SK-N-SH (cell line): ENCODE measurements around the gene FAM114A1. TPM values are rescaled to one million over a fixed set of nuclear protein-coding genes. Genes with fewer than 3 reads are reported as not detected.

ENCODE experiments used
- CTCF ChIA-PET: fragments of 300-600, 350-600 bp; formaldehyde crosslinking; extraction: SDS; loops from one replicate; lab custom pipeline; 2021; lab: Yijun Ruan, JAX
- POLR2A ChIA-PET: fragments of 350-600 bp; sonication (Branson Sonifier 250); formaldehyde crosslinking; extraction: SDS; loops from one replicate; lab custom pipeline; 2020; ENCODE audit warnings: antibody characterized with exemption, inconsistent platforms; lab: Yijun Ruan, JAX
- DNase-seq: peaks from one replicate; pipeline ENCODE4 v3.0.0; 2012
- H2AFZ ChIP-seq: fragments of 200-600 bp; sonication (generic); 2 replicates; pipeline ENCODE4 v1.8.1; 2016; ENCODE audit warnings: antibody characterized with exemption, mild to moderate bottlenecking, low read depth
- H3F3A ChIP-seq: fragments of 200-600 bp; sonication (generic); replicated peaks from 2 replicates; pipeline ENCODE3; 2016; ENCODE audit warnings: antibody characterized with exemption, mild to moderate bottlenecking; ENCODE audit not compliant: insufficient read depth
- H3K27ac ChIP-seq, 2 experiments: fragments of 200-500 bp in 1 of 2; fragments of 200-600 bp in 1 of 2; sonication (Bioruptor generic) in 1 of 2; sonication (generic), shearing (Covaris generic) in 1 of 2; 2 replicates each; pipeline versions ENCODE4 v1.5.1 to v1.6.1; 2014 to 2016; ENCODE audit warnings: low read depth in 2 of 2, inconsistent platforms in 1 of 2, low read length in 1 of 2, mild to moderate bottlenecking in 1 of 2, mixed read lengths in 1 of 2
- H3K27me3 ChIP-seq: fragments of 200-600 bp; sonication (generic), shearing (Covaris generic); 2 replicates; pipeline ENCODE4 v1.6.1; 2016; ENCODE audit warnings: mixed run types; ENCODE audit not compliant: insufficient read depth
- H3K36me3 ChIP-seq, 2 experiments: fragments of 200-500 bp in 1 of 2; fragments of 200-600 bp in 1 of 2; sonication (Bioruptor generic) in 1 of 2; sonication (generic) in 1 of 2; replicated peaks in 1 of 2; 2 replicates each; pipeline versions ENCODE3 to v1.5.1; 2014 to 2016; ENCODE audit warnings: low read length in 1 of 2, mild to moderate bottlenecking in 1 of 2; ENCODE audit not compliant: insufficient read depth in 2 of 2, control insufficient read depth in 1 of 2
- H3K4me1 ChIP-seq, 2 experiments: fragments of 200-500 bp in 1 of 2; fragments of 200-600 bp in 1 of 2; sonication (Bioruptor generic) in 1 of 2; sonication (generic), shearing (Covaris generic) in 1 of 2; 2 replicates each; pipeline versions ENCODE4 v1.5.1 to v1.6.1; 2014 to 2016; ENCODE audit warnings: low read depth in 1 of 2, low read length in 1 of 2, mixed run types in 1 of 2; ENCODE audit not compliant: insufficient read depth in 2 of 2, control insufficient read depth in 1 of 2
- H3K4me2 ChIP-seq: fragments of 200-600 bp; sonication (generic), shearing (Covaris generic); 2 replicates; pipeline ENCODE4 v1.6.1; 2017; ENCODE audit warnings: mixed run types
- H3K4me3 ChIP-seq, 2 experiments: fragments of 200-500 bp in 1 of 2; fragments of 200-600 bp in 1 of 2; sonication (Bioruptor generic) in 1 of 2; sonication (generic), shearing (Covaris generic) in 1 of 2; 2 replicates each; pipeline versions ENCODE4 v1.5.1 to v1.8.1; 2014 to 2016; ENCODE audit warnings: low read depth in 2 of 2, inconsistent platforms in 1 of 2, low read length in 1 of 2, mild to moderate bottlenecking in 1 of 2, mixed read lengths in 1 of 2, moderate library complexity in 1 of 2
- H3K79me2 ChIP-seq: fragments of 200-600 bp; sonication (generic); 2 replicates; pipeline ENCODE4 v1.8.1; 2017; ENCODE audit warnings: mild to moderate bottlenecking; ENCODE audit not compliant: insufficient read depth
- H3K9ac ChIP-seq: fragments of 200-600 bp; sonication (generic); 2 replicates; pipeline ENCODE4 v1.6.1; 2017; ENCODE audit warnings: mixed run types
- H3K9me2 ChIP-seq: fragments of 200-600 bp; sonication (generic); 2 replicates; pipeline ENCODE4 v1.6.1; 2017; ENCODE audit warnings: mixed run types
- H3K9me3 ChIP-seq: fragments of 200-600 bp; sonication (generic); 2 replicates; pipeline ENCODE4 v1.6.1; 2017; ENCODE audit warnings: mixed run types, mild to moderate bottlenecking, moderate library complexity
- H4K20me1 ChIP-seq: fragments of 200-600 bp; sonication (generic); 2 replicates; pipeline ENCODE4 v1.6.1; 2017; ENCODE audit warnings: mild to moderate bottlenecking, mixed run types; ENCODE audit not compliant: insufficient read depth
- ELF1 ChIP-seq: IDR thresholded peaks from 2 replicates; pipeline ENCODE4 v1.4.0; 2012
- EP300 ChIP-seq, 2 experiments: IDR thresholded peaks; 2 replicates each; pipeline versions ENCODE4 v1.4.0 to v1.6.1; 2012; ENCODE audit warnings: borderline replicate concordance in 1 of 2, low read depth in 1 of 2, low read length in 1 of 2
- EZH2phosphoT487 ChIP-seq: fragments of 200-600 bp; sonication (generic); IDR thresholded peaks from 2 replicates; pipeline ENCODE4 v1.6.1; 2017; ENCODE audit warnings: low read depth, mixed run types, mild to moderate bottlenecking, antibody characterized with exemption, moderate library complexity, borderline replicate concordance
- JUND ChIP-seq: IDR thresholded peaks from 2 replicates; pipeline ENCODE4 v1.4.0; 2012
- MEF2A ChIP-seq: IDR thresholded peaks from 2 replicates; pipeline ENCODE4 v1.4.0; 2012; ENCODE audit warnings: low read depth, borderline replicate concordance
- RCOR1 ChIP-seq: fragments of 150-350 bp; IDR thresholded peaks from 2 replicates; pipeline ENCODE4 v1.6.1; 2017; ENCODE audit warnings: antibody characterized with exemption, low read length
- RFX5 ChIP-seq: IDR thresholded peaks from 2 replicates; pipeline ENCODE4 v1.6.1; 2012; ENCODE audit warnings: mild to moderate bottlenecking, improper control_type of control experiment, low read length
- TAF1 ChIP-seq: IDR thresholded peaks from 2 replicates; pipeline ENCODE4 v1.6.1; 2012; ENCODE audit warnings: low read depth, mild to moderate bottlenecking, low read length, moderate library complexity, borderline replicate concordance
- TCF12 ChIP-seq: IDR thresholded peaks from 2 replicates; pipeline ENCODE4 v1.4.0; 2012
- TEAD4 ChIP-seq: IDR thresholded peaks from 2 replicates; pipeline ENCODE4 v1.4.0; 2012; ENCODE audit warnings: mild to moderate bottlenecking, borderline replicate concordance; ENCODE audit not compliant: insufficient read depth
- YY1 ChIP-seq: IDR thresholded peaks from 2 replicates; pipeline ENCODE4 v1.4.0; 2012; ENCODE audit warnings: low read depth, mild to moderate bottlenecking
- WGBS: methylation state at CpG from one replicate; pipeline ENCODE4 v1.1.6; 2017; ENCODE audit warnings: low lambda C conversion rate; 5-methylcytosine and 5-hydroxymethylcytosine counted together
- polyA plus RNA-seq, 3 experiments: library from polyadenylated mRNA; depleted of rRNA; stranded (reverse); fragments of >200 nt; gene quantifications; 2 replicates each; pipeline ENCODE4 v1.2.3, GENCODE V29; 2012
- TF ChIP-seq, protein P1 (sequence below): fragments of 200-600 bp; sonication (generic); IDR thresholded peaks from 2 replicates; pipeline ENCODE4 v1.6.1; 2017; ENCODE audit warnings: antibody characterized with exemption, mild to moderate bottlenecking, moderate library complexity
- TF ChIP-seq, protein P2 (sequence below): fragments of 150-350 bp; IDR thresholded peaks from 2 replicates; pipeline ENCODE4 v1.6.1; 2017; ENCODE audit warnings: antibody characterized with exemption, low read length, low read depth, borderline replicate concordance
- TF ChIP-seq, protein P3 (sequence below): IDR thresholded peaks from 2 replicates; pipeline ENCODE4 v1.4.0; 2012; ENCODE audit warnings: low read depth, borderline replicate concordance
- TF ChIP-seq, protein P4 (sequence below): IDR thresholded peaks from 2 replicates; pipeline ENCODE4; 2012
- TF ChIP-seq, protein P5 (sequence below): fragments of 150-350 bp; IDR thresholded peaks from 2 replicates; pipeline ENCODE4 v1.6.1; 2016; ENCODE audit warnings: mild to moderate bottlenecking, low read depth, low read length

FAM114A1 gene
- polyA plus RNA-seq, 1 of the 3 experiments (the other 2 are of a cell fraction): 54.2 TPM

DNA sequence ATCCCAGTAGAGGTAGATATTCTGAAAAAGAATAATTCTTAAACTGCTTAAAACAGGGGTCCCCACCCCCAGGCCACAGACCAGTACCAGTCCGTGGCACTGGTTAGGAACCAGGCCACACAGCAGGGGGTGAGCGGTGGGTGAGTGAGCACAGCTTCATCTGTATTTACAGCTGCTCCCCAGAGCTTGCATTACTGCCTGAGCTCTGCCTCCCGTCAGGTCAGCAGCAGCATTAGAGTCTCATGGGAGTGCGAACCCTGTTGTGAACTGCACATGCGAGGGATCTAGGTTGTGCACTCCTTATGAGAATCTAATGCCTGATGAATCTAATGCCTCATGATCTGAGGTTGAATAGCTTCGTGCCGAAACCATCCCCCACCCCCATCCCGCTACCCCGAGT is 76.8 kb downstream of the FAM114A1 start (continued):
- TF ChIP-seq, protein P1, sequence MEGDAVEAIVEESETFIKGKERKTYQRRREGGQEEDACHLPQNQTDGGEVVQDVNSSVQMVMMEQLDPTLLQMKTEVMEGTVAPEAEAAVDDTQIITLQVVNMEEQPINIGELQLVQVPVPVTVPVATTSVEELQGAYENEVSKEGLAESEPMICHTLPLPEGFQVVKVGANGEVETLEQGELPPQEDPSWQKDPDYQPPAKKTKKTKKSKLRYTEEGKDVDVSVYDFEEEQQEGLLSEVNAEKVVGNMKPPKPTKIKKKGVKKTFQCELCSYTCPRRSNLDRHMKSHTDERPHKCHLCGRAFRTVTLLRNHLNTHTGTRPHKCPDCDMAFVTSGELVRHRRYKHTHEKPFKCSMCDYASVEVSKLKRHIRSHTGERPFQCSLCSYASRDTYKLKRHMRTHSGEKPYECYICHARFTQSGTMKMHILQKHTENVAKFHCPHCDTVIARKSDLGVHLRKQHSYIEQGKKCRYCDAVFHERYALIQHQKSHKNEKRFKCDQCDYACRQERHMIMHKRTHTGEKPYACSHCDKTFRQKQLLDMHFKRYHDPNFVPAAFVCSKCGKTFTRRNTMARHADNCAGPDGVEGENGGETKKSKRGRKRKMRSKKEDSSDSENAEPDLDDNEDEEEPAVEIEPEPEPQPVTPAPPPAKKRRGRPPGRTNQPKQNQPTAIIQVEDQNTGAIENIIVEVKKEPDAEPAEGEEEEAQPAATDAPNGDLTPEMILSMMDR: no peak
- TF ChIP-seq EZH2phosphoT487: no peak
- TF ChIP-seq, protein P2, sequence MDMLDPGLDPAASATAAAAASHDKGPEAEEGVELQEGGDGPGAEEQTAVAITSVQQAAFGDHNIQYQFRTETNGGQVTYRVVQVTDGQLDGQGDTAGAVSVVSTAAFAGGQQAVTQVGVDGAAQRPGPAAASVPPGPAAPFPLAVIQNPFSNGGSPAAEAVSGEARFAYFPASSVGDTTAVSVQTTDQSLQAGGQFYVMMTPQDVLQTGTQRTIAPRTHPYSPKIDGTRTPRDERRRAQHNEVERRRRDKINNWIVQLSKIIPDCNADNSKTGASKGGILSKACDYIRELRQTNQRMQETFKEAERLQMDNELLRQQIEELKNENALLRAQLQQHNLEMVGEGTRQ: no peak
- no peak for TF ChIP-seq TEAD4
- TF ChIP-seq, protein P3, sequence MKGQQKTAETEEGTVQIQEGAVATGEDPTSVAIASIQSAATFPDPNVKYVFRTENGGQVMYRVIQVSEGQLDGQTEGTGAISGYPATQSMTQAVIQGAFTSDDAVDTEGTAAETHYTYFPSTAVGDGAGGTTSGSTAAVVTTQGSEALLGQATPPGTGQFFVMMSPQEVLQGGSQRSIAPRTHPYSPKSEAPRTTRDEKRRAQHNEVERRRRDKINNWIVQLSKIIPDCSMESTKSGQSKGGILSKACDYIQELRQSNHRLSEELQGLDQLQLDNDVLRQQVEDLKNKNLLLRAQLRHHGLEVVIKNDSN: no peak
- no peak for TF ChIP-seq TAF1
- TF ChIP-seq, all 33 proteins: peak for 0

DNA sequence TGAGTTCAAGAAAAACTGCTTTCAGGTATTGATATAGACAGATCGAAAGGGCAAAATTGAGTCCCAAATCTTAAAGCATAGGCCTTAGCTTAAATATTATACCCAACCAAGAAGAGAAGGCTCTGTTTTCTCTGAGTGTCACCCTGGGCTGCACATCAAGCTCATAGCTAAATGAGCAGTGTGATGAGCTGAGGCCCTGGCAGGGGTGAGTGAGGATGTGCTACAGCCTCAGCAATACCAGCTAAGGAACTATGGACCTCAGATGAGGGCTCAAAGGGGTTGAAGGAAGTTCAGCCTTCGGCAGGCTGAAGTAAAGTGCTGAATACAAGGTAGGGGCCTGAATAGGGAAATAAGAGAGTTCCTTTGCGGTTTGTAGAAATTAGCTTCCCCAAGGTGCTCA is 79.3 kb downstream of the FAM114A1 start:
- H3K27me3 ChIP-seq: no peaks in the 10 kb centered on the region
- H3F3A ChIP-seq: peaks cover 36% of the 10 kb centered on the region
- TF ChIP-seq JUND (no peak), EP300 (IDR thresholded peaks at IDR 0.05; ENCODE audit: borderline replicate concordance in 1 of 2, low read depth in 1 of 2, low read length in 1 of 2) (no peak), RCOR1 (no peak), TCF12 (no peak), MEF2A (no peak), RFX5 (no peak), ELF1 (no peak), YY1 (no peak)
- TF ChIP-seq, protein P1: no peak
- TF ChIP-seq, protein P4, sequence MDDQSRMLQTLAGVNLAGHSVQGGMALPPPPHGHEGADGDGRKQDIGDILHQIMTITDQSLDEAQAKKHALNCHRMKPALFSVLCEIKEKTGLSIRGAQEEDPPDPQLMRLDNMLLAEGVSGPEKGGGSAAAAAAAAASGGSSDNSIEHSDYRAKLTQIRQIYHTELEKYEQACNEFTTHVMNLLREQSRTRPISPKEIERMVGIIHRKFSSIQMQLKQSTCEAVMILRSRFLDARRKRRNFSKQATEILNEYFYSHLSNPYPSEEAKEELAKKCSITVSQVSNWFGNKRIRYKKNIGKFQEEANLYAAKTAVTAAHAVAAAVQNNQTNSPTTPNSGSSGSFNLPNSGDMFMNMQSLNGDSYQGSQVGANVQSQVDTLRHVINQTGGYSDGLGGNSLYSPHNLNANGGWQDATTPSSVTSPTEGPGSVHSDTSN: no peak
- TF ChIP-seq, protein P5, sequence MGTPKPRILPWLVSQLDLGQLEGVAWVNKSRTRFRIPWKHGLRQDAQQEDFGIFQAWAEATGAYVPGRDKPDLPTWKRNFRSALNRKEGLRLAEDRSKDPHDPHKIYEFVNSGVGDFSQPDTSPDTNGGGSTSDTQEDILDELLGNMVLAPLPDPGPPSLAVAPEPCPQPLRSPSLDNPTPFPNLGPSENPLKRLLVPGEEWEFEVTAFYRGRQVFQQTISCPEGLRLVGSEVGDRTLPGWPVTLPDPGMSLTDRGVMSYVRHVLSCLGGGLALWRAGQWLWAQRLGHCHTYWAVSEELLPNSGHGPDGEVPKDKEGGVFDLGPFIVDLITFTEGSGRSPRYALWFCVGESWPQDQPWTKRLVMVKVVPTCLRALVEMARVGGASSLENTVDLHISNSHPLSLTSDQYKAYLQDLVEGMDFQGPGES: no peak
- H3K4me3 ChIP-seq: no peak overlapping the region
- ChIA-PET CTCF (no interaction called here), POLR2A (interaction anchor here (1.1 kb wide), 1 partner anchor 21 kb away, joined by 3 read pairs; no protein-coding TSS in a partner anchor)
- H3K4me1 ChIP-seq: peaks cover 13 to 17% of the 10 kb centered on the region in 2 experiments
- no peaks in the 10 kb centered on the region for H4K20me1 ChIP-seq
- H3K27ac ChIP-seq: peak overlapping the region in 1 of 2 experiments; percentile 16; a peak in 1 of 4 replicates
- no peak overlapping the region for H3K4me2 ChIP-seq
- no peaks in the 10 kb centered on the region for H3K79me2 ChIP-seq
- no peak overlapping the region for H3K9ac ChIP-seq
- DNase-seq: no peak
- 97% methylated on average over 3 of the region's 3 CpGs for WGBS
- H2AFZ ChIP-seq: no peak overlapping the region
- no peaks in the 10 kb centered on the region for H3K9me3 ChIP-seq
- peaks cover 0 to 27% of the 10 kb centered on the region in 2 experiments for H3K36me3 ChIP-seq
- no peaks in the 10 kb centered on the region for H3K9me2 ChIP-seq
